Central memory CD8-positive, alpha-beta T cell (primary cell): ENCODE data around the gene SRD5A3.

Source experiments
- ATAC-seq: fragments of 150-1000 bp; cut with Tn5 transposase; replicated peaks from 2 replicates; pipeline ENCODE4 v1.10.0; 2022; ENCODE audit warnings: mild to moderate bottlenecking, moderate FRiP score, moderate number of reproducible peaks; ENCODE audit not compliant: poor library complexity, severe bottlenecking; ENCODE audit errors: extremely low read depth
- DNase-seq, 2 donors: peaks; one replicate each; pipeline ENCODE4 v3.0.0; 2021; ENCODE audit warnings: low spot score in 2 of 2
- H3K27ac Mint-ChIP-seq: one replicate; pipeline ENCODE4 v1.8.0; 2022; ENCODE audit warnings: low read depth, mild to moderate bottlenecking, moderate library complexity, mixed read lengths
- H3K27me3 Mint-ChIP-seq: one replicate; pipeline ENCODE4 v1.8.0; 2022; ENCODE audit warnings: mixed read lengths
- H3K36me3 Mint-ChIP-seq: one replicate; pipeline ENCODE4 v1.8.0; 2022; ENCODE audit warnings: mild to moderate bottlenecking, moderate library complexity, mixed read lengths; ENCODE audit not compliant: insufficient read depth
- H3K4me1 Mint-ChIP-seq: one replicate; pipeline ENCODE4 v1.8.0; 2022; ENCODE audit warnings: mixed read lengths
- H3K4me3 Mint-ChIP-seq: one replicate; pipeline ENCODE4 v1.8.0; 2022; ENCODE audit warnings: mild to moderate bottlenecking, moderate library complexity, mixed read lengths
- H3K9me3 Mint-ChIP-seq: one replicate; pipeline ENCODE4 v1.8.0; 2022; ENCODE audit warnings: mixed read lengths

The SRD5A3 gene

DNA sequence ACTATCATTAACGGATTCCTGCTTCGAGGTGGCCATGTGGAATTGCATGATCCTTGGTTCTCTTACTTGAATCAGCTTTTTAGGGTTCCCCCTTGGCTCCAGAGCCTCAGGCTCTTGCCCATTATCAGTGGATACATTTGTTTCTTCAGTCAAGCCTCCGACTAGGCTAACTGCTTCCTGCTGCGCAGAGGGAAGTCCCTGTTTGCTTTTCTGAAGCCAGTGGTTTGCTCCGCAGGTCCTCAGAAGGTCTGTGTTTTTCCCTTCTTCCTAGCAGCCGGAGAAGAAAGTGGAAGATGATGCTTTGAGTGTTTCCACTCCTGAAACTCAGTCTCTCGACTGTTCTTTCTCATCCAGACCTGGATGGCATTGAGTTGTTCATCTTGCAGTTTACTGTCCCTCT, 20.6 kb downstream of the SRD5A3 start:
- Mint-ChIP-seq H3K4me3 (no peak overlapping the region), H3K27me3 (no peaks in the 10 kb centered on the region), H3K4me1 (no peaks in the 10 kb centered on the region), H3K9me3 (no peaks in the 10 kb centered on the region), H3K36me3 (no peaks in the 10 kb centered on the region), H3K27ac (no peak overlapping the region)
- ATAC-seq: no peak
- DNase-seq: no peak

DNA sequence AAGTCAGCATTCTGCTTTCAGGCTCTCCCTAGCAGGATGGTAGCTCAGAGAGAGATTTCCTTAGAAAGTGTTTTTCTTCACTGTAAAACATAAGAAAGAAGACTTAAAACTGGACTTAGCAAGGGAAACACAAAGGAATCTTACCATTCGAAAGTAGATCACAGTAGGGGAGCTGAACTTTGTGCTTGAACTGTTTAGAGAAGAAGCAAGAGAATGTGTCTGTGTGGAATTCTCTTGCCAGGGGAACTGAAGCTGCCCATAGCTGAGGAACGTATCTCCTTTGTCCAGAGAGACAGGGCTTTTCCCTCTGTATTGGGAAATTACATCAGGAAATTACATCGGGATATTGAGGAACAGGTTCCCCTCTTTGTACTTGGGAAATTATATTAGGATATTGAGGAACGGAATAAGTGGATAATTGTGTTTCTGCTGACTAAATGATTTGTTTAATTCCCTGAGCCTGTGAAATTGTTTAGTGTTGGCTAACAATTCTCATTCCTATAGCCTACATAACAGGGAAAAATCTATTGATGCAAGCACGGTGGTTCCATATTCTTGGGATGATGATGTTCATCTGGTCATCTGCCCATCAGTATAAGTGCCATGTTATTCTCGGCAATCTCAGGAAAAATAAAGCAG, 21.2 kb downstream of the SRD5A3 start:
- Mint-ChIP-seq H3K4me3 (no peak overlapping the region), H3K9me3 (no peaks in the 10 kb centered on the region), H3K36me3 (no peaks in the 10 kb centered on the region), H3K27me3 (no peaks in the 10 kb centered on the region), H3K4me1 (no peaks in the 10 kb centered on the region), H3K27ac (no peak overlapping the region)
- DNase-seq: no peak
- no peak for ATAC-seq

DNA sequence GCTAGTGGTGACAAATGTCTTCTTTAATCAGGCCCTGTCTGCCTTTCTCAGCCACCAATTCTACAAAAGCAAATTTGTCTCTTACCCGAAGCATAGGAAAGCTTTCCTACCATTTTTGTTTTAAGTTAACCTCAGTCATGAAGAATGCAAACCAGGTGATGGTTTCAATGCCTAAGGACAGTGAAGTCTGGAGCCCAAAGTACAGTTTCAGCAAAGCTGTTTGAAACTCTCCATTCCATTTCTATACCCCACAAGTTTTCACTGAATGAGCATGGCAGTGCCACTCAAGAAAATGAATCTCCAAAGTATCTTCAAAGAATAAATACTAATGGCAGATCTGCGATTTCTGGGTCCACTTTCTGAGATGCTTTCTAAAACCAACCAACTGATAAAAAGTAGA, 23.9 kb downstream of the SRD5A3 start:
- no peak overlapping the region for H3K27ac Mint-ChIP-seq
- no peak overlapping the region for H3K4me3 Mint-ChIP-seq
- H3K27me3 Mint-ChIP-seq: no peaks in the 10 kb centered on the region
- DNase-seq (no peak), ATAC-seq (no peak)
- no peaks in the 10 kb centered on the region for H3K9me3 Mint-ChIP-seq
- H3K36me3 Mint-ChIP-seq: no peaks in the 10 kb centered on the region
- H3K4me1 Mint-ChIP-seq: no peaks in the 10 kb centered on the region

DNA sequence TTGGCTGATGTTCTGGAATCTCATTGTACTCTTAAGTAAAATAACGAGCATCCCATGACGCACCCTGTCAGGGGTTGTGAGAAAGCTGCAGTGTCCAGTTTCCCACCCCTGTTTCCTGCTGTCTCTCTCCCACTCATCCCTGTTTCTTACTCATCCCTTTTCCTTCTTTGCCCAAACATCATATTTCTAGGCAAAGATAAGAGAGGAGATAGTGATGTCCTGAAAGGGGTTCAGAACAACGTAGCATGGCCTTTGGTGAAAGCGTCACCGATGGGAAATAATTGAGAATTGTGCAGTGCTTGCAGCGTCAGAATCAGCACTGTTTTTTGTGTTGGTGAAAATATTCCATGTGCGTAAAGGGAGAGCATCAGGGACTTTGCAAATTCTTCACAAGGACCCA, 26.2 kb downstream of the SRD5A3 start:
- H3K36me3 Mint-ChIP-seq: peaks cover 1% of the 10 kb centered on the region
- H3K27ac Mint-ChIP-seq: no peak overlapping the region
- H3K4me1 Mint-ChIP-seq: no peaks in the 10 kb centered on the region
- H3K27me3 Mint-ChIP-seq: no peaks in the 10 kb centered on the region
- no peak for ATAC-seq
- DNase-seq: no peak
- no peaks in the 10 kb centered on the region for H3K9me3 Mint-ChIP-seq
- H3K4me3 Mint-ChIP-seq: no peak overlapping the region

DNA sequence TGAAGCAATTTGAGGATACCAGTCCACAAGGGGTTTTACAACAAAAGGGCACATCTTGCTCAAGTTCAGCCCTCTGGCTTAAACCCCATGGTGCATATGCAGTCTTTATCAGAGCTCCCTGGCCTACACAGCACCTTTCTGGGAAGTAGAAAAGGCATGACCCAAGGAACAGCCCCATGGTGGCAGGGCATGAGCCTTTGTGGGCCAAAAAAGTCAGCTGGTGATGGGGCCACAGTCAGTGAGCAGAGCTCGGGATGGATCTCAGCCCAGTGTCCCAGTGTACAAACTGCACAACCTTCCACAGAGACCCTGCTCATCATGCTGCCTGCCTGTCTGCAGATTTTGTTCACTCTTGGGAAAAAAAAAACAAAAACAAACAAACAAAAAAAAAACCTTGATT, 27.4 kb downstream of the SRD5A3 start:
- Mint-ChIP-seq H3K4me1 (no peaks in the 10 kb centered on the region), H3K9me3 (no peaks in the 10 kb centered on the region), H3K4me3 (no peak overlapping the region), H3K27ac (no peak overlapping the region), H3K27me3 (no peaks in the 10 kb centered on the region), H3K36me3 (peaks cover 2% of the 10 kb centered on the region)
- ATAC-seq (no peak), DNase-seq (no peak)

DNA sequence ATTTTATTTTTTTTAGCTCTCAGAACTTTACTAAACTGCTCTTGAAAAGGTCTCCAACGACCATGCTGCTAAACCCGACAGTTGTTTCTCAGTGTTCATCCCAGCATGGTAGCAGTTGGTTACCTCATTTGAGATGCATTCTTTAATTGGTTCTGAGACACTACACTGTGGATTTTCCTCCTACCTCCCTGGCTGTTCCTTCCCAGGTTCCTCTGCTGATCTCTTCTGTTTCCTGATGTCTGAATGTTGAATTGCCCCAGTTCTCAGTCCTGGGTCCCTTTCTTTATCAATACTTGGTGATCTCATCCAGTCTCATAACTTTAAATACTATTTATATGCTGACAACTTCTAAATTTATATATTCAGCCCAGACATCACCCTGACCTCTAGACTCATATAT, 30.7 kb downstream of the SRD5A3 start:
- no peak overlapping the region for H3K27ac Mint-ChIP-seq
- no peaks in the 10 kb centered on the region for H3K27me3 Mint-ChIP-seq
- no peak for DNase-seq
- no peaks in the 10 kb centered on the region for H3K4me1 Mint-ChIP-seq
- peaks cover 6% of the 10 kb centered on the region for H3K36me3 Mint-ChIP-seq
- no peaks in the 10 kb centered on the region for H3K9me3 Mint-ChIP-seq
- no peak overlapping the region for H3K4me3 Mint-ChIP-seq
- no peak for ATAC-seq

DNA sequence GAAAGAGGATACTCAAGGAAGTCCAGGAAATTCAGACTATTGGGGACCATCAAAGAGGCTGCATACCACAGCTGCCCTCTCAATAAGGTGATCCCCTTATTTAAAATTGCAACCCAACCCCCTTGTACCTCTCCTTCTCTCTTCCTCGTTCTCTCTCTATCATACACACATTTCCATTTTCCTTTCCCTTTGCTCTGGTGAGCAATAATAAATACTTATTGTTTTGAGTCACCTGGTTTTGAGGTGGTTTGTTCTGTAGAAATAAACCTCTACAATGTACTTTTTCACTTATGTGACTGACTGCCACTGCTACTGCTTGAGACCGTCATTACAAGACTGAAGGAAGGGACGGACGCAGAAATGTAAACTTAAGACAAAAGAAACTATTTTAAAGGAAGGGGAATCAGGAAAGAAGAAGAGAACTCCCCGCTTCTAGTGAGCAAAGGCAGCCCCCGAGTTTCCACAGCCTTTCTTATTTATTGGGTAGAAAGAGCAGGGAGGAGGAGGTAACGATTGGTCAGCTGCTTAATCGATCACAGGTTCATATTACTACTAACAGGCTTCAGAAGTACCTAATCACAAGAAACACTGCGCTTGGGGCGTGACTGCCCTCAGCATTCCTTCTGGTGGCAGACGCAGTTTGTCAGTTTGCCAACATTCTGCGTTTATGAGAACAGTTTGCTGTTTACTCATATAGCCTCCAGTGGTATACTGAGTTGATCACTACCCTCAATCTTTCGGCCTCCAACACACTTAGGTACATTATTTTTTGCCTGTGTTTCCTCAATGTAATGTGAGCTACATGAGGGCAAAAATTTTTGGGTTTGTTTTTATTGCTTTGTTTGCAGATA, 32.8 kb downstream of the SRD5A3 start:
- Mint-ChIP-seq H3K4me3 (no peak overlapping the region), H3K9me3 (no peaks in the 10 kb centered on the region), H3K27ac (no peak overlapping the region), H3K27me3 (no peaks in the 10 kb centered on the region), H3K36me3 (peaks cover 6% of the 10 kb centered on the region), H3K4me1 (no peaks in the 10 kb centered on the region)
- ATAC-seq: no peak
- no peak for DNase-seq

DNA sequence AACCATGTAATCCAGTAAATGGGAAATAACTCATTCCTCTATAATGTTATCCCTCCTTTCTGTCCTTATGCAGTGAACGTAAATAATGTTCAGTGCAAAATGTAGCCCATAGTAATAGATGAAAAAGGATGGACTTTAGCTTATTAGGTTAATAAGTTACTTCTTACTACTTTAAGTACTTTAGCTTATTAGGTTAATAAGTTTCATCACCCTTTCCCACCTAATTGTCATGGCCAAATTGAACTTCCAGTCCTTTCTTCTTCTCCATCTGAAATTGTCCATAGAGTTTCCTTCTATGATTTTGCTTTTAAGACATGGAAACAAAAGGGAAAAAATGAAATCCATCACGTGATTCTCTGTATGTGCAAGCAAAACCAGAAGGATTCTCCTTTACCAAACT, 34.5 kb downstream of the SRD5A3 start:
- H3K9me3 Mint-ChIP-seq: no peaks in the 10 kb centered on the region
- DNase-seq (no peak), ATAC-seq (no peak)
- H3K36me3 Mint-ChIP-seq: peaks cover 6% of the 10 kb centered on the region
- H3K27ac Mint-ChIP-seq: no peak overlapping the region
- no peaks in the 10 kb centered on the region for H3K4me1 Mint-ChIP-seq
- no peak overlapping the region for H3K4me3 Mint-ChIP-seq
- no peaks in the 10 kb centered on the region for H3K27me3 Mint-ChIP-seq

DNA sequence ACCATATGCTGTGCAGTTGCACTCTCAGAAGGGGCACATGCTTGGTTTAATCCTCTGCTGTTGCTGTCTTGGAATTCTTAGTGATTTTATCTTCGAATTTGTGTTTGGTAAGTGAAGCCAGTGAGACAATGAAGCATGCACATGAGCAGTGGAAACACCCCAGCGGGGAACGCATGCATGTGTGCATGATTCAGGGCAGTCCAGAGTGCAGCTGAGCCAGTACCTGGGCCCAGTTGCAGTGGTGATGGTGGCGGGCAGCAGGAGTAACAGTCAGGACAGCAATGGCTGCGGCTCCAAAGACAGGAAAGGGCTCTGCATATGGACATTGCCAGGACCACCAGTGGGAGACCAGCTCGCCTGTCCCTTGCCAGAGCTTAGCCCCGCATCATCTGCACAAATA, 35.5 kb downstream of the SRD5A3 start:
- H3K4me1 Mint-ChIP-seq: no peaks in the 10 kb centered on the region
- no peak for ATAC-seq
- no peaks in the 10 kb centered on the region for H3K27me3 Mint-ChIP-seq
- peaks cover 6% of the 10 kb centered on the region for H3K36me3 Mint-ChIP-seq
- no peak overlapping the region for H3K27ac Mint-ChIP-seq
- DNase-seq: no peak
- no peak overlapping the region for H3K4me3 Mint-ChIP-seq
- H3K9me3 Mint-ChIP-seq: no peaks in the 10 kb centered on the region

DNA sequence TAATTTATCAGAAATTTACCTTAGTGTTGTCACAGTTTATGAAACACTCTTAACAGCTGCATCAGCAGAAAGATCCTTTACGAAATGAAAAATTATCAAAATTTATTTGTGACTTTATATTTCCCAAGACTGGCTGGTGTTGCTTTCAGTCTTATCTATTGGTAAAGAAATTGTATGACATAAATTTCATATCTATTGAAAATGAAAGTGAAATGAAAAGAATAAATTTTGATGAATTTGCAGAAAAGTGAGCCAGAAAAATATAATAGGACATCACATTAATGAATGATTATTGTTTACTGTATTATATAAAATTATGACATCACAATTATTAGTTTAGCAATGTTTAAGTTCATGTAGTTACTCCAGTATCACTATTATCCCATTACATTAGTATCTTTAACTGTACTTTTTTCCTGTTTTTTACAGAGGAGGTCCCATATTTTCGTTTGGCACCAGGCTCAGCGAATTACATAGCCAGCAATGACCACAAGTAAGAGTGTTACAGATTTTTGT, 36.5 kb downstream of the SRD5A3 start:
- ATAC-seq (no peak), DNase-seq (no peak)
- no peaks in the 10 kb centered on the region for H3K4me1 Mint-ChIP-seq
- H3K36me3 Mint-ChIP-seq: peaks cover 4% of the 10 kb centered on the region
- no peak overlapping the region for H3K4me3 Mint-ChIP-seq
- H3K27ac Mint-ChIP-seq: no peak overlapping the region
- H3K9me3 Mint-ChIP-seq: no peaks in the 10 kb centered on the region
- no peaks in the 10 kb centered on the region for H3K27me3 Mint-ChIP-seq

DNA sequence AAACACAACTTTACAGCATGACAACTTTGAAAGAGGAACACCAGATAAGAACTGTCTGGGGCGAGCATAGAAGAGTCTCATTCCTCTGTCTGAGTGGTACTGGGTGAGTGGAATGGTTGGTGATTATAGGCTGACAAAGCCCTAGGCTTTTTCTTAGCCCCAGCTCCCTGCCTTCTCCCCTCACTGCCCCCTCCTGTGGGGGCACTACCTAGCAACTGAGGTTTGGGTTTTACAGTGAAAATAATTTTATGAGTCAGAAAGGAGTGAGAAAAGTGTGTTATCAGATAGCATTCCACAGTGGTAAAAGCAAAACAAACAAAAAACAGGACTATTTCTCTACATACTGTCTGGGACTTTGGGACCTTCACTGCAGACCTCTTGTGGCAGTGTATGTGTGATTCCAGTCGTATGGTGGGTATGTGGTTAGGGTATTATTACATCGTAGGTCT, 39.2 kb downstream of the SRD5A3 start:
- Mint-ChIP-seq H3K36me3 (peaks cover 2% of the 10 kb centered on the region), H3K9me3 (no peaks in the 10 kb centered on the region), H3K27ac (no peak overlapping the region), H3K27me3 (no peaks in the 10 kb centered on the region), H3K4me1 (no peaks in the 10 kb centered on the region), H3K4me3 (no peak overlapping the region)
- no peak for DNase-seq
- no peak for ATAC-seq

DNA sequence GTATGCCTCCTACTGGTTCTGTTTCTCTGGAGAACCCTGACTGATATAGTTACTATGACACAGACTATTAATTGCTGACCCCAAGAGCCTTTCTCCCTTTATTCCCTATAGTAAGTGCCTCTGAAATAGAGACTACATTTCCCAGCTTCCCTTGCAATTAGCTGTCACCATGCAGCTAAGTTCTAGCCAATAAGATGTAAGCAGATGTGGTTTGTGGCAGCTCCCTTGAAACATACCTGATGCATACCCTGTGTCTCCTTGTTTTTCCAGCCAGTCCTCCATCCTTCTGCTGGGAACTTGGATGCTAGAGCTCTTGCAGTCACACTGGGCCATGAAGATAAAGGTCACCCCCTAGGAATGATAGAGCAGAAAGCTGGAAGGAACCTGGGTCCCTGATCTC, 40.0 kb downstream of the SRD5A3 start:
- H3K4me1 Mint-ChIP-seq: no peaks in the 10 kb centered on the region
- peaks cover 1% of the 10 kb centered on the region for H3K36me3 Mint-ChIP-seq
- no peaks in the 10 kb centered on the region for H3K9me3 Mint-ChIP-seq
- no peaks in the 10 kb centered on the region for H3K27me3 Mint-ChIP-seq
- no peak for DNase-seq
- no peak for ATAC-seq
- no peak overlapping the region for H3K4me3 Mint-ChIP-seq
- H3K27ac Mint-ChIP-seq: no peak overlapping the region

DNA sequence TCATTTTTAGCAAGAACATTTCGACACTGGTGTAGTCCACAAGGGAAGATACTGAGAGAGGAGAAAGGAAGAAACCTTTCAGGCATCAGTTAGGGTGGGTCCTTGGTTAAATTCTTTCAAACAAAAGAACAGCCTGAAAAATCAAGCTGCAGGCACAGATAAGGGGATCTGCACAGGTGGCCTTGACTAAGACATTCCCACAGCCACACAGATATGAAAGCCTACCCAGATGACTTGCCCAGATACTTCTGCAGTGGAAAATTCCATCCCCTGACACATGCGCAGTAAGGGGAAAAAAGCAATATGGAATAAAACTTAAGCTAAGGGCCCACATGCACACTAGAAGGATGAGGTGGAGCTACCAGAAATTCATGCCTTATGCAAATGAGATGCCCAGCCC, 40.8 kb downstream of the SRD5A3 start:
- Mint-ChIP-seq H3K9me3 (no peaks in the 10 kb centered on the region), H3K4me3 (no peak overlapping the region), H3K36me3 (no peaks in the 10 kb centered on the region), H3K27me3 (no peaks in the 10 kb centered on the region), H3K27ac (no peak overlapping the region), H3K4me1 (no peaks in the 10 kb centered on the region)
- no peak for DNase-seq
- ATAC-seq: no peak
